GM19239 (cell line): ENCODE measurements around the gene IMMT.

Experiments used
- DNase-seq: peaks from one replicate; pipeline ENCODE4 v3.0.0; 2011; ENCODE audit warnings: low spot score; ENCODE audit not compliant: insufficient read length
- FAIRE-seq: peaks from 2 replicates; lab custom pipeline; 2011; peaks lifted over from hg19 to GRCh38; lab: Jason Lieb, UNC

Gene IMMT

DNA sequence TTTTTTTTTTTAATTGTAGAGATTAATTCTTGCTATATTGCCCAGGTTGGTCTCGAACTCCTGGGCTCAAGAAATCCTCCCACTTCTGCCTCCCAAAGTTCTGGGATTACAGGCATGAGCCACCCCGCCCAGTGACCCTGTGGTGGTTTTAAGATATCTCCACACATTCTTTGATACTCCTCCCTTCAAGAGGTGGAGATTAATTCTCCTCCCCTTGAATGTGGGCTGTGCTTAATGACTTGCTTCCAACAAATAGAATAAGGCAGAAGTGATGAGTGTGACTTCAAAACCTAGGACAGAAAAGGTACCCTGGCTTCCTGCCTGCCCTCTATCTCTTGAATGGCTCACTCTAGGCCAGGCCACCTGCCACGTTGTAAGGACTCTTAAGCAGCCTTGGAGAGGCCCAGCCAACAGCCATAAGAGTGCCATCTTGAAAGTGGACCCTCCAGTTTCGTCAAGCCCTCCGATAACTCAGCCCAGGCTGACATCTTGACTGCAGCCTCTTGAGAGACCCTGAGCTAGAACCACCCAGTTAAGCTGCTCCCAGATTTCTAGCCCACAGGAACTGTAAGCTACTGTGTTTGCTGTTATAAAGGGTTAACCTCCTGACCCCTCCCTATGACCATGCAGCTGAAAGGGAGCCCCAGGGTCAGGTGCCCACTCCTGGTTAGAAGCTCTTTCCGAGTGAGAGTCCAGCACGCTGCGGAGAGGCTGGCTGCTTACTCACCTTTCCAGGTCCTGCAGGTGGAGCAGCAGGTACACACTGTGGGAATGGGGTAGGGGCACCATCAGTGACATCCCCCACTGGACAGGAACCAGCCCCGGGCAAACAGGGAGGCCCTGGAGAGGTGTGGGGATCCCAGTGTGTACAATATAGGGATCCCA is 31.6 kb upstream of the IMMT start:
- no peak for FAIRE-seq
- DNase-seq = no peak

DNA sequence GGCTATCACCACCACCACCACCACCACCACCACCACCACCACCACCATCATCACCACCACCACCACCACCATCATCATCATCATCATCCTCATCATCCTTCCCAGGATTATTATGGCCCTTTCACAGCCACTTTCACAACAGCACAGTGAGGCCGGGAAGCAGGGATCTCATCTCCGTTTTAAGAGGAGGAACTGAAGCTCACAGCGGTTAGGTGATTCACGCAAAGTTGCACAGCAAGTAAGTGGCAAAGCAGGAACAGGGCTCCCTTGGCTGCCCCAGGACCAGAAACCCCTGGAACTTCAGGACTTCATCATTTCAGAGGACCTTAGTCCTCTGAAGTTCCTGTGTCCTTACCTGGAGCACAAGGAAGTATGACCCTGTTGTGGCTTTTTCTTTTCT is 30.8 kb upstream of the IMMT start:
- DNase-seq (no peak), FAIRE-seq (peak; percentile 71)

- DNase-seq (peak; percentile 64), FAIRE-seq (peak; percentile 91)
Observed at GRCh38 chr2:86225581-86225980, 30.3 kb upstream of the IMMT start.

DNA sequence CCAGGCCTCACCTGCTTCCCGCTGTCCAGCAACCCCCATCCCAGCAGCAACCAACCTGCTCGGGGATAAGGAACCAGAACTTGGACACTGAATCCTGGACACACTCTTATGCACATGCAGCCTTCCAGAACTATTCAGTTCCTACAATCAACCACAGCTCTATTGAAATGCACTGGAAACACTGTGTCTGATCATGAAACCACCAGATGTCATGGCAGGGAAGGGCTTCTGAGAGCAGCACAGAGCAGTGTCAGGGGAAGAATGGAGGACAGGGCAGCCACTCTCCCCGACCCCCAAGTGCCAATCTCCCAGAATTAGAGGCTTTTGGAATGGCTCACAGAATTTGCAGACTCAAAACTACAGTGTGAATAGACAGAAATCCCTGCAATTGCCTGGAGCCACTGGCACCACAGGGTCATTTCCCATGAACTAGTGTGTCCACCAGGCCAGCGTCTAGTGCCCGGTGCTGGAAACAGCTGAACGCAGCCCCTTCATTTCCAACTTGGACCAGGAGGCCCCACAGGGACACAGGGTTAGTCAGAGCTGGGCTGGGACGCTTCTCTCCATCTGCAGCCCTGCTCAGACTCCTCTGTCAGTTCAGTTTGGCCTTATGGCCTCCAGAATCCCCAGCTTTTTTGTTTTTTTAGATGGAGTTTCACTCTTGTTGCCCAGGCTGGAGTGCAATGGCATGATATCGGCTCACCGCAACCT is 29.5 kb upstream of the IMMT start:
- no peak for DNase-seq
- no peak for FAIRE-seq

GRCh38 chr2:86223927-86224560 is 28.8 kb upstream of the IMMT start:
- FAIRE-seq (no peak), DNase-seq (no peak)

DNA sequence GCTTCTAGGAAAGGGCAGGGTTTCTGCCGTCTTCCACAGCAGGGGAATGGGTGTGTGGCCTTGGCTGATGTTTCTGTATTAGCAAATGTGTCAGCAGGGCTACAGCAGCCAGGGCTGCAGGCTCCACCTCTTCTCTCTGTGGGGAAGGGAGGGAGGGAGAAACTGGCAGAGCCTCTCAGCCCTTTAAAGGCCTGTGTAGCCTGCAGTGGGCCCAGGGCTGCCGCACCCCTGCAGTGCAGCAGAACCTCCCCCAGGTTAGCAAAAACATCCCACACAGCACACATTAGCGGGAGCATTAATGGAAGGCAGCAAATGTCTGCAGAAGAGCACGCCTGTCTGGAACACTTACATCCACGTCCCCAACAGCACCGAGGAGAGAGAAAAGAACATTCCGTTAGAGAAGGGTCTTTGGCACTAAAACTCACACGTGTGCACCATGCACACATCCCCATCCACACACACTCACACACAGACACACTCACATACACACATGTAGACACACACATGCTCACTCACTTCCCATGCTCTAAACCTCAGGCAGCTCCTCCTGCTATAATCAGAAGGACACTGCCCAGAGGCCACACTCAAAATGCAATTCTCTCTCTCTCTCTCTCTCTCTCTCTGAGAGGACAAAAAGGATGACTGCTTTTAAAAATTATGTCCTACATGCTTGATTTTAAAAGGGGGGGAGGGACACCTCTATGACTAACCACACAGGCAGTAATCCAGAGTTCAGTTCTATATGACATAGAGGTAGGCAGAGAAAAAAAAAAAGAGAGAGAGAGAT is 28.1 kb upstream of the IMMT start:
- DNase-seq = no peak
- no peak for FAIRE-seq

DNA sequence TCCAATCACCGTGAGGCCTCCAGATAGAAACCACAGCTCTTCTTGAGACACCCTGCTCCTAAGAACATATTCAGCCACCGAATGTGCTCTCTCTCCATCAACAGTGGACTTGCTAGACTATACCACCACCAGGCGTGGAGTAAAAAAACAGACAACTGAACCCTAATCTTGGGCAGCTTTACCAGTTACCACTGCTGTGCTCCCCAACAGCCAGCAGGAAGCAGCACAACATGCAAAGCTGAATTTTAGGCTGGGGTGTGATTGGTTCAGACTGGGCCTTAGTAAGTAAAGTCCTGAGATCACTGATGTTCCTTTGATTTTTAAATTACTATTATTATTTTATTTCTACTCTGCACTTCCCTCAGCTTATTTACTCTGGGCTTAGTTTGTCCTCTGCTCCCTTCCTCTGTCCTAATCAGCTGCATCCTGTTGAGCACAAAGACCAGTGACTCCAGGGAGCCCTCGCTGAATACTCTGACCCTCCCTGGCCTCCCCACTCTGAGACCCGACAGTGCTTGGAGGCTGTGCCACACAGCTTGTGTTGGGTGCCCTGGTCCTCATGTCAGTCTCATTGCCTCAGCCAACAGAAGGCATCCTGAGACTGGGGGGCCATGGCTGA is 25.9 kb upstream of the IMMT start:
- FAIRE-seq (no peak), DNase-seq (no peak)

DNA sequence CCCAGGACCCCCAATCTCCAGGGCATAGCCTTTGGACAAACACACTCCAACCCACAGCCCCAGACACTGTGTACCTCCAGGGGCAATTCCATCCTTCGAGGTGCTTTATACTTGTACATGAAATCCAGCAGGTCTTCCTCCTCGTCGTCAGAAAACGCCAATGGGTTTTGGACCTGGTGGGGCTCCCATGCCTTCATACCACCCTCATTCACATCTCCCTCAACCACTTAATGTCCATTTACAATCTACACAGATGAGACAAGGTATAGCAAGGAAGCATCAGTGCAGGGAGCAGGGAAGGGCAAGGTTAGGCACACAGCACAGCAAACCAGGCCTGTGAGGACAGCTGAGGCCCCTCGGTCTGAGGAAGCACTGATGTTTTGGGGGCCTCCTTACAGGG is 24.6 kb upstream of the IMMT start:
- FAIRE-seq (no peak), DNase-seq (no peak)

DNA sequence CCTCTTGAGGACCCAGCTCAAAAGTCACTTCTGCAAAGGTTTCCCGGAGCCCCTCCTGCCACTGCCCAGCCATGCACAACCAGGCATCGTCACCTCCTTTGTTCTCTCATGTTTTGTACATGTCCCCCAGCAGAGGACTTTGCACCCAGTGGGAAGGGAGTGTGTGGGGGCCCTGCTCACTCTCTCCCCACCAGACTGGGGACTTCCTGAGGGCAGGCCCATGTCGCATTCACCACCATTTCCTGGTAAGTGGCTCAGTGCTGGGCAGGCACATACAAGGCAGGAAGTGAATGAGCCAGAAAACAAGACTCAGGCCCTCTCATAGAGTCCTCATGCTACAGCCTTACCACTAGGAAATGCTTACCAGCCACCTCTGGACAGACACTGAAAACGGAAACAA is 22.9 kb upstream of the IMMT start:
- FAIRE-seq (no peak), DNase-seq (no peak)

- DNase-seq = no peak
- FAIRE-seq = no peak
Observed at GRCh38 chr2:86216575-86217555, 21.6 kb upstream of the IMMT start.

DNA sequence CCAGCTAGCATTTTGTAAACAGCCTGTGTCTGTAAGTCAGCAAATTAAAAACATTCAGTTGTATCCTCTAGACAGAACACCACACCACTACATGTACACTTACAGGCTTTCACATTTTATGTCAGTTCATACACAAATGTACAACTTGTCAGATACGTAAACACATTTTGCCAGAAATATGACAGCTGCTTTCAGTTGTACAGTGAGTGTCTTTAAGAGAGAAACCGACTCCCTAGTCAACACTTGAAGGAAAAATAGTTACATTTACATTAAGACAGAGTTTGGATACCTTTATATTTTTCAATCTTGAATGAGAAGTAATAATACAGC is 19.2 kb upstream of the IMMT start:
- DNase-seq (no peak), FAIRE-seq (no peak)

GRCh38 chr2:86213699-86214502 is 18.6 kb upstream of the IMMT start:
- FAIRE-seq (no peak), DNase-seq (no peak)

DNA sequence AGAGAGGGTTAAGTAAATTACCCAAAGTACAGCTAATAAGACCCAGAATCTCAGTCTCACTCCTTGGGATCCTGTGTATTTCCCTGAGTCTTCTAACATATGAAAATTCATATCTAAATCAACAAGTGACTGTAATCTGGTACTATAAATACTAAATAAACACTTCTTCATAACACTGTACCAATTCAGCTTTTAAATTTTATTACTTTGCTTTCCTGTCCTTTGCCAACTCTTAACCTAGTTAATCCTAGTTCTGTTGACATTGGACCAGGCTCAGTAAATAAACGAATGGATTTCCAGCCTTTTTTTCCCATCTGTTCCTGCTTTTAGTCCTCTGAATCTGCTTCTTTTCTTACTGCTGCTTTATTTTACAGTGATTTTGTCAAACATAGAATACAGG is 17.8 kb upstream of the IMMT start:
- FAIRE-seq (no peak), DNase-seq (no peak)

DNA sequence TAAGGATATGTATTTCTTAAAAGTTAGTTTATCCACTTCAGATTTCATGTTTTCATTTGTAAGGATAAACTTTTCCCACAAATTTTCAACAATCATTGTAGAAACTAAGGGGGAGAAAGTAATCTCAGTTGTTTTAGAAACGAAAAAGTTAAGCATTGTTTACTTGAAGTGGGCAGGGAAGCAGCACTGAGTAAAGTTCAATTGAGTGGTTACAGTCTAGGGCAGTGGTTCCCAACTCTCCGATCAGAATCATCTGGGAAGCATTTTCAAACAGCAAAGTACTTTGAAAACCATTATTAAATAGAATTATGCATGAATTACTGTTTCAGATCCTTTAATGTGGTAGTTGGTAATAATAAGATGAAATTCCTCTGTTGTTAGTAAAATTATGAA is 16.5 kb upstream of the IMMT start:
- no peak for FAIRE-seq
- DNase-seq = no peak

- FAIRE-seq = no peak
- DNase-seq = no peak
Observed at GRCh38 chr2:86211033-86211795, 16.0 kb upstream of the IMMT start.

GRCh38 chr2:86204458-86204857 is 9.2 kb upstream of the IMMT start:
- FAIRE-seq (no peak), DNase-seq (no peak)

DNA sequence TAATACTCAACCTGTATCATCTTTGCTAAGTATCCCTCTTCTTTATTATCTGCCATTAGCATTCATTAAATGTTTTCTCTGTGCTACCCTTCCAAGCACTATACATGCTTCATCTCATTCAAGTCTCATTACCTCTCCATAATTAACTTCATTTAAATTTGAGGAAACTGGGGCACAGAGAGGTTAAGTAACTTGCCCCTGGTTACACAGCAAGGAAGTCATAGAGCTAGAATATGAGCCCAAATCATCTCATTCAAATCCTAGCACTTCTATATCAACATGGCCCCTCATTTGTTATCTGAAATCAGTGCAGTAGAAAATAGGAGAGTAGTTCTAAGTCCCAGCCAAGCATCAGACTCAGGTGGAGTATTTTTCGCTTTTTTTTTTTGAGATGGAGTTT is 8.4 kb upstream of the IMMT start:
- FAIRE-seq (no peak), DNase-seq (no peak)

DNA sequence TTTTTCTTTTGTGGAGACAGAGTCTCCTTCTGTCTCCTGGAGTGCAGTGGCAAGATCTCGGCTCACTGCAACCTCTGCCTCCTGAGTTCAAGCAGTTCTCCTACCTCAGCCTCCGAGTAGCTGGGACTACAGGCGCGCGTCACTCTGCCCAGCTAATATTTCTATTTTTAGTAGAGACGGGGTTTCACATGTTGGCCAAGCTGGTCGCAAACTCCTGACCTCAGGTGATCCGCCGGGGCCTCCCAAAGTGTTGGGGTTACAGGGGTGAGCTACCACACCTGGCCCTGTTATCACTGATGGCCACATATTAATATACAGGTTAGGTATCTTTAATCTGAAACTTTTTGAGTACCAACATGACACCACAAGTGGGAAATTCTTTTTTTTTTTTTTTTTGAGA is 7.4 kb upstream of the IMMT start:
- DNase-seq (no peak), FAIRE-seq (no peak)
